ENCODE results near the gene TFAM.
A peak's percentile ranks its signal among the peaks of the same experiment; 100 is the strongest.

TFAM gene

GRCh38 chr10:58384999-58385783 is at the start of gene TFAM:
TSS of gene TFAM (plus strand) at chr10:58385410. CDS start at chr10:58385548, 138 bp downstream.
- POLR2A ChIA-PET (ENCODE audit: low non-redundant PET): interaction anchor here (0.7 kb wide), 1 partner anchor 31 kb away, joined by 3 read pairs; no protein-coding TSS in a partner anchor
- peak; percentile 97 for DNase-seq (ENCODE audit: low spot score)
- CTCF ChIA-PET: interaction anchor here (0.6 to 1.2 kb wide), 7 partner anchors 15 to 208 kb away, joined by 3 to 5 read pairs (median 4); no protein-coding TSS in a partner anchor
- peak; percentile 75 for TF ChIP-seq CTCF (conservative IDR thresholded peaks at IDR 0.05; ENCODE audit: low read depth)
- peak within 1 kb of the TSS; percentile 91 for H3K27ac ChIP-seq

- ChIA-PET POLR2A (ENCODE audit: low non-redundant PET) (no interaction called here), CTCF (interaction anchor here (0.6 kb wide), 1 partner anchor 641 kb away, joined by 5 read pairs; no protein-coding TSS in a partner anchor)
- DNase-seq (ENCODE audit: low spot score): no peak
- no peak overlapping the region for H3K27ac ChIP-seq
- no peak for TF ChIP-seq CTCF (conservative IDR thresholded peaks at IDR 0.05; ENCODE audit: low read depth)
Measured at GRCh38 chr10:58336242-58336641, 49.0 kb upstream of the TFAM start.

GRCh38 chr10:58341422-58341821 is 43.8 kb upstream of the TFAM start:
- POLR2A ChIA-PET (ENCODE audit: low non-redundant PET): no interaction called here
- H3K27ac ChIP-seq: no peak overlapping the region
- DNase-seq (ENCODE audit: low spot score): no peak
- CTCF ChIA-PET: no interaction called here
- no peak for TF ChIP-seq CTCF (conservative IDR thresholded peaks at IDR 0.05; ENCODE audit: low read depth)

- no peak for DNase-seq (ENCODE audit: low spot score)
- ChIA-PET POLR2A (ENCODE audit: low non-redundant PET) (no interaction called here), CTCF (no interaction called here)
- no peak for TF ChIP-seq CTCF (conservative IDR thresholded peaks at IDR 0.05; ENCODE audit: low read depth)
- no peak overlapping the region for H3K27ac ChIP-seq
Measured at GRCh38 chr10:58341947-58342346, 43.3 kb upstream of the TFAM start.

- no peak for TF ChIP-seq CTCF (conservative IDR thresholded peaks at IDR 0.05; ENCODE audit: low read depth)
- ChIA-PET CTCF (interaction anchor here (0.5 kb wide), 1 partner anchor 21 kb away, joined by 4 read pairs; no protein-coding TSS in a partner anchor), POLR2A (ENCODE audit: low non-redundant PET) (no interaction called here)
- no peak overlapping the region for H3K27ac ChIP-seq
- no peak for DNase-seq (ENCODE audit: low spot score)
Measured at GRCh38 chr10:58347967-58348366, 37.2 kb upstream of the TFAM start.

GRCh38 chr10:58348571-58349033 is 36.6 kb upstream of the TFAM start:
- no peak for TF ChIP-seq CTCF (conservative IDR thresholded peaks at IDR 0.05; ENCODE audit: low read depth)
- CTCF ChIA-PET: no interaction called here
- H3K27ac ChIP-seq: no peak overlapping the region
- POLR2A ChIA-PET (ENCODE audit: low non-redundant PET): no interaction called here
- DNase-seq (ENCODE audit: low spot score): no peak
